ENCODE data around the gene SLC52A3.

SLC52A3 gene

GRCh38 chr20:753136-753535 is 15.2 kb downstream of the SLC52A3 start:
- Mint-ChIP-seq H3K4me3 (no peak overlapping the region), H3K27me3 (peaks cover 1% of the 10 kb centered on the region), H3K36me3 (no peaks in the 10 kb centered on the region), H3K9me3 (ENCODE audit: low read depth) (no peaks in the 10 kb centered on the region), H3K4me1 (ENCODE audit: low read depth) (peaks cover 42% of the 10 kb centered on the region), H3K27ac (no peak overlapping the region)

GRCh38 chr20:752291-752690 is 16.0 kb downstream of the SLC52A3 start:
- Mint-ChIP-seq H3K36me3 (no peaks in the 10 kb centered on the region), H3K9me3 (ENCODE audit: low read depth) (no peaks in the 10 kb centered on the region), H3K27me3 (peaks cover 1% of the 10 kb centered on the region), H3K4me3 (no peak overlapping the region), H3K27ac (no peak overlapping the region), H3K4me1 (ENCODE audit: low read depth) (peaks cover 34% of the 10 kb centered on the region)

DNA sequence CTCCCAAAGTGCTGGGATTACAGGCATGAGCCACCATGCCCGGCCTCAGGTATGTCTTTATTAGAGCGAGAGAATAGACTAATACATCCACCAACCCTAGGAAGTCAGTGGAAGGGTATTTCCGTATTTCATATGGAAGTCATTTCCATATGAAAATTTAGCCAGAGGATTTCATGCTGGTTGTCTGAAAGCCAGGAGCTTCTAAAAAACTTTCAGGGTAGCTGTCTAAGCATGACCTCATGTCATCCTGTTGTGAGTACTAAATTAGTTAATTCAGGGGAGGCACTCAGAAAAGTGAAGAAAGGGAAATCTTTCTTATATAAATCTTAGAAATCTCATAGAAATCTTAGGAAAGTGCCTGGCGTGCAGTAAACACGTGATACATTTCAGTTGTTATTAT is 16.5 kb downstream of the SLC52A3 start:
- Mint-ChIP-seq H3K4me1 (ENCODE audit: low read depth) (peaks cover 29% of the 10 kb centered on the region), H3K36me3 (no peaks in the 10 kb centered on the region), H3K27me3 (peaks cover 1% of the 10 kb centered on the region), H3K9me3 (ENCODE audit: low read depth) (no peaks in the 10 kb centered on the region), H3K4me3 (no peak overlapping the region), H3K27ac (no peak overlapping the region)

DNA sequence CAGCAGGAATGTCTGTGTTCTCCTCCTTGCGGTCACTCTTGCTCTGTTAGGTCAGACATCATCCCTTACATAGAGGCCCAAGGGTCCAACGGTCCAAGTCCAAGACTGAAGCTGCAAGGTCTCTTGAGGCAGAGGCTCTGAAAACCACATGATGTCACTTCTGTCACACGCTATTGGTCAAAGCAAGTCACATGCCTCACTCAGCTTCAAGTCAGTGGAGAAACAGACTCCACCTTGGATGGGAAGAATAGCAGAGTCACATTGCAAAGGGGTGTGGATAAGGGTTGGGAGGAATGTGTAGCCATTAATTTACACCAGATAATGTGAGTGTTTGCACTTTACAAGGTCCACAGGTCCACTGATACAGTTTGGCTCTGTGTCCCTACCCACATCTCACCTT is 17.5 kb downstream of the SLC52A3 start:
- H3K27me3 Mint-ChIP-seq: peaks cover 1% of the 10 kb centered on the region
- H3K36me3 Mint-ChIP-seq: no peaks in the 10 kb centered on the region
- peaks cover 23% of the 10 kb centered on the region for H3K4me1 Mint-ChIP-seq (ENCODE audit: low read depth)
- H3K9me3 Mint-ChIP-seq (ENCODE audit: low read depth): no peaks in the 10 kb centered on the region
- no peak overlapping the region for H3K4me3 Mint-ChIP-seq
- H3K27ac Mint-ChIP-seq: no peak overlapping the region

GRCh38 chr20:745683-746301 is 22.5 kb downstream of the SLC52A3 start:
- H3K27ac Mint-ChIP-seq: no peak overlapping the region
- no peak overlapping the region for H3K4me3 Mint-ChIP-seq
- H3K36me3 Mint-ChIP-seq: peaks cover 4% of the 10 kb centered on the region
- H3K27me3 Mint-ChIP-seq: peaks cover 9% of the 10 kb centered on the region
- H3K9me3 Mint-ChIP-seq (ENCODE audit: low read depth): peaks cover 6% of the 10 kb centered on the region
- no peaks in the 10 kb centered on the region for H3K4me1 Mint-ChIP-seq (ENCODE audit: low read depth)

GRCh38 chr20:742156-742555 is 26.1 kb downstream of the SLC52A3 start:
- Mint-ChIP-seq H3K27me3 (peaks cover 12% of the 10 kb centered on the region), H3K9me3 (ENCODE audit: low read depth) (peaks cover 6% of the 10 kb centered on the region), H3K27ac (no peak overlapping the region), H3K36me3 (peaks cover 4% of the 10 kb centered on the region), H3K4me3 (no peak overlapping the region), H3K4me1 (ENCODE audit: low read depth) (no peaks in the 10 kb centered on the region)

GRCh38 chr20:741620-742019 is 26.7 kb downstream of the SLC52A3 start:
- H3K27me3 Mint-ChIP-seq: peaks cover 12% of the 10 kb centered on the region
- no peak overlapping the region for H3K27ac Mint-ChIP-seq
- H3K4me1 Mint-ChIP-seq (ENCODE audit: low read depth): no peaks in the 10 kb centered on the region
- peaks cover 6% of the 10 kb centered on the region for H3K9me3 Mint-ChIP-seq (ENCODE audit: low read depth)
- H3K36me3 Mint-ChIP-seq: peaks cover 4% of the 10 kb centered on the region
- no peak overlapping the region for H3K4me3 Mint-ChIP-seq

- Mint-ChIP-seq H3K4me3 (no peak overlapping the region), H3K4me1 (ENCODE audit: low read depth) (no peaks in the 10 kb centered on the region), H3K27ac (no peak overlapping the region), H3K27me3 (peaks cover 12% of the 10 kb centered on the region), H3K9me3 (ENCODE audit: low read depth) (no peaks in the 10 kb centered on the region), H3K36me3 (peaks cover 2% of the 10 kb centered on the region)
Observed at GRCh38 chr20:740162-740561, 28.1 kb downstream of the SLC52A3 start.

GRCh38 chr20:739736-740135 is 28.6 kb downstream of the SLC52A3 start:
- no peak overlapping the region for H3K27ac Mint-ChIP-seq
- H3K4me3 Mint-ChIP-seq: no peak overlapping the region
- peaks cover 2% of the 10 kb centered on the region for H3K36me3 Mint-ChIP-seq
- no peaks in the 10 kb centered on the region for H3K4me1 Mint-ChIP-seq (ENCODE audit: low read depth)
- H3K9me3 Mint-ChIP-seq (ENCODE audit: low read depth): no peaks in the 10 kb centered on the region
- peaks cover 12% of the 10 kb centered on the region for H3K27me3 Mint-ChIP-seq

DNA sequence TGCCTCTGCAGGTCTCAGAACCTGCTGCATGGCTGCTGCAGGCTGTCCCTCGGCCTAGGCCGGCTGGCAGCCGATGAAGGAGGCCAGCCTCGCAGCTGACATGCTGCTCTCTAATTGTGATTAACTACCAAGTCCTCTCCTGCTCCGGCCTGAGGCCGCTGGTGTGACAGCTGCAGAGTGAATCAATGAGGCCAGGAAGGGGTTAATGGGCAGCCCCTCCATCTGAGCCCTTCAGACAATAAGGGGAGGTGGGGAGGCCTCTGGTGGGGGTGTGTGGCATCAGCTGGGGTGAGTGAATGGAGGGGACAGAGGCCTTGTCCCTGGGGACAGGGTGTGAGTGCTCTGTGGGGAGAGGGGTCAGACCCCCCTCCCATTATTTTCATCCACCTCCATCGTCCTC is 34.4 kb downstream of the SLC52A3 start:
- H3K9me3 Mint-ChIP-seq (ENCODE audit: low read depth): no peaks in the 10 kb centered on the region
- no peak overlapping the region for H3K27ac Mint-ChIP-seq
- peaks cover 20% of the 10 kb centered on the region for H3K27me3 Mint-ChIP-seq
- no peak overlapping the region for H3K4me3 Mint-ChIP-seq
- no peaks in the 10 kb centered on the region for H3K36me3 Mint-ChIP-seq
- H3K4me1 Mint-ChIP-seq (ENCODE audit: low read depth): peaks cover 4% of the 10 kb centered on the region

DNA sequence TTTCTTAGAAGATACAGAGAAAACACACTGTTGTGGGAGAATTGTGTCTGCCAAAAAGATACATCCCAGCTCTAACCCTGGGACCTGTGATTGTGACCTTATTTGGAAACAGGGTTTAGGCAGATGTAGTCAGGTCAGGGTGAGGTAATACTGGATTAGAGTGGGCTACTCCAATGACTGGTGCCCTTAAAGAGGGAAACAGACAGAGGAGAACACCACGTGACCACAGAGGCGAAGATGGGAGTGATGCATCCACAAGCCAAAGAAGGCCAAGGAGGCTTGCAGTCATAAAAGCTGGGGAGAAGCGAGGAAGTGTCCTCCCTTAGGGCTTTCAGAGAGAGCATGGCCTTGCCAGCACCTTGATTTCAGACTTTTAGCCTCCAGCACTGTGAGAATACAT is 35.6 kb downstream of the SLC52A3 start:
- Mint-ChIP-seq H3K4me3 (no peak overlapping the region), H3K9me3 (ENCODE audit: low read depth) (no peaks in the 10 kb centered on the region), H3K36me3 (no peaks in the 10 kb centered on the region), H3K4me1 (ENCODE audit: low read depth) (peaks cover 8% of the 10 kb centered on the region), H3K27me3 (peaks cover 23% of the 10 kb centered on the region), H3K27ac (no peak overlapping the region)

GRCh38 chr20:731891-732560 is 36.3 kb downstream of the SLC52A3 start:
- Mint-ChIP-seq H3K4me1 (ENCODE audit: low read depth) (peaks cover 8% of the 10 kb centered on the region), H3K27me3 (peaks cover 23% of the 10 kb centered on the region), H3K36me3 (no peaks in the 10 kb centered on the region), H3K4me3 (no peak overlapping the region), H3K27ac (no peak overlapping the region), H3K9me3 (ENCODE audit: low read depth) (no peaks in the 10 kb centered on the region)

DNA sequence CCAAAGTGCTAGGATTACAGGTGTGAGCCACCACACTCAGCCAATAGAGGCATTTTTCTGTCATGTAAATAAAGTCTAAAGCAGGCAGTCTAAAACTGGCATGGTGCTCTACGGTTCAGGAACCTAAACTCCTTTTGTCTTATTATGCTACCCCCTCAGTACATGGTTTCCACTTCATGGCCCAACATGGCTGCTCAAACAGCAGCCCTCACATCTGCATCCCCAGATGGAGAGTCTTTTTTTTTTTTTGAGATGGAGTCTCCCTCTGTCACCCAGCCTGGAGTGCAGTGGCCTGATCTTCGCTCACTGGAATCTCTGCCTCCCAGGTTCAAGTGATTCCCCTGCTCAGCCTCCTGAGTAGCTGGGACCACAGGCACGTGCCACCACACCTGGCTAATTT is 38.3 kb downstream of the SLC52A3 start:
- no peak overlapping the region for H3K4me3 Mint-ChIP-seq
- no peaks in the 10 kb centered on the region for H3K9me3 Mint-ChIP-seq (ENCODE audit: low read depth)
- peaks cover 30% of the 10 kb centered on the region for H3K27me3 Mint-ChIP-seq
- H3K27ac Mint-ChIP-seq: no peak overlapping the region
- H3K4me1 Mint-ChIP-seq (ENCODE audit: low read depth): peaks cover 8% of the 10 kb centered on the region
- no peaks in the 10 kb centered on the region for H3K36me3 Mint-ChIP-seq

GRCh38 chr20:728256-728944 is 39.9 kb downstream of the SLC52A3 start:
- H3K36me3 Mint-ChIP-seq: no peaks in the 10 kb centered on the region
- no peak overlapping the region for H3K27ac Mint-ChIP-seq
- H3K27me3 Mint-ChIP-seq: peaks cover 30% of the 10 kb centered on the region
- H3K4me3 Mint-ChIP-seq: peak overlapping the region; percentile 53
- H3K9me3 Mint-ChIP-seq (ENCODE audit: low read depth): no peaks in the 10 kb centered on the region
- peaks cover 8% of the 10 kb centered on the region for H3K4me1 Mint-ChIP-seq (ENCODE audit: low read depth)

DNA sequence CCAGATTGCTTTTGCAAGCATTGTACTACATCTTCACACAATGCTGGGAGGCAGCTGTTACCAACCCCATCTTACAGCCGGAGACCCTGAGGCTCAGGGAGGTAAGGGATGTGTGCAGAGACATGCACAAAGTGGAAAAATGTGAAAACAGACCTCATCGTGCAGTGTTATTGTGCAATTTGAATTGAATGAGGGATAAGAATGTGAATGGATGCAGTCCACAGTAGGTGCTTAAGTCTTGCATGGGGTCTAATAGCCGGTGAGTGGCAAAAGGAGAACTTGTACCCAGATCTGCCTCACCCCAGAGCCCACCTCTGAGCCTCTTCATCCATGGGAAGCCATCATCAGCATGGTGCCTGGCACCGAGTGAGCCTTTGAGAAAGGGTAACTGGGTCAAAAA is 42.1 kb downstream of the SLC52A3 start:
- H3K9me3 Mint-ChIP-seq (ENCODE audit: low read depth): no peaks in the 10 kb centered on the region
- peaks cover 26% of the 10 kb centered on the region for H3K27me3 Mint-ChIP-seq
- no peak overlapping the region for H3K4me3 Mint-ChIP-seq
- H3K27ac Mint-ChIP-seq: no peak overlapping the region
- H3K4me1 Mint-ChIP-seq (ENCODE audit: low read depth): peaks cover 8% of the 10 kb centered on the region
- H3K36me3 Mint-ChIP-seq: no peaks in the 10 kb centered on the region

Measured in activated naive CD8-positive, alpha-beta T cell (primary cell).